GM23338 (cell line): ENCODE measurements around the gene AGBL4. TPM values are rescaled to one million over a fixed set of nuclear protein-coding genes. Genes with fewer than 3 reads are reported as not detected.

ENCODE experiments used
- ATAC-seq: fragments of 200-7000 bp; cut with Tn5 transposase; 3 replicates; pipeline ENCODE4 v1.9.1; 2020
- DNase-seq: peaks from one replicate; pipeline ENCODE4 v3.0.0-alpha.2; 2015; ENCODE audit warnings: low spot score
- H2AFZ ChIP-seq: fragments of 200-600 bp; sonication (generic); 2 replicates; pipeline ENCODE4 v1.8.0; 2016; ENCODE audit warnings: antibody characterized with exemption, mild to moderate bottlenecking, moderate library complexity
- H3F3A ChIP-seq: fragments of 200-600 bp; sonication (generic); replicated peaks from 2 replicates; pipeline ENCODE4 v1.8.0; 2017; ENCODE audit warnings: antibody characterized with exemption, mixed run types, low read depth
- H3K27ac ChIP-seq: fragments of 200-600 bp; sonication (generic); 2 replicates; pipeline ENCODE4 v1.6.1; 2016; ENCODE audit warnings: low read depth
- H3K27me3 ChIP-seq: fragments of 200-600 bp; sonication (generic); 2 replicates; pipeline ENCODE4 v1.8.0; 2016; ENCODE audit warnings: mild to moderate bottlenecking, mixed run types, moderate library complexity; ENCODE audit not compliant: insufficient read depth
- H3K36me3 ChIP-seq: fragments of 200-600 bp; sonication (generic); 2 replicates; pipeline ENCODE4 v1.8.0; 2016; ENCODE audit warnings: mild to moderate bottlenecking; ENCODE audit not compliant: insufficient read depth
- H3K4me1 ChIP-seq: fragments of 200-600 bp; sonication (generic); 2 replicates; pipeline ENCODE4 v1.8.0; 2016; ENCODE audit warnings: mild to moderate bottlenecking, moderate library complexity; ENCODE audit not compliant: insufficient read depth
- H3K4me2 ChIP-seq: fragments of 200-600 bp; sonication (generic); 2 replicates; pipeline ENCODE4 v1.7.1; 2017; ENCODE audit warnings: mixed run types
- H3K4me3 ChIP-seq: fragments of 200-600 bp; sonication (generic); 2 replicates; pipeline ENCODE4 v1.6.1; 2016; ENCODE audit warnings: mixed run types
- H3K79me2 ChIP-seq: fragments of 200-600 bp; sonication (generic); replicated peaks from 2 replicates; pipeline ENCODE4 v1.8.0; 2017; ENCODE audit warnings: mild to moderate bottlenecking; ENCODE audit not compliant: insufficient read depth
- H3K9me2 ChIP-seq: fragments of 200-600 bp; sonication (generic); 2 replicates; pipeline ENCODE4 v1.8.0; 2017; ENCODE audit not compliant: insufficient read depth
- H4K20me1 ChIP-seq: fragments of 200-600 bp; sonication (generic); replicated peaks from 2 replicates; pipeline ENCODE4 v1.8.0; 2017; ENCODE audit warnings: mild to moderate bottlenecking; ENCODE audit not compliant: insufficient read depth
- H3K27ac Mint-ChIP-seq: 2 replicates; pipeline ENCODE4 v1.8.0; 2020; ENCODE audit warnings: inconsistent platforms, mild to moderate bottlenecking, moderate library complexity, mixed read lengths
- H3K27me3 Mint-ChIP-seq: 3 replicates; pipeline ENCODE4 v1.8.0; 2022; ENCODE audit warnings: low read depth, mild to moderate bottlenecking, moderate library complexity, mixed read lengths, inconsistent platforms; ENCODE audit not compliant: insufficient read depth, poor library complexity
- H3K36me3 Mint-ChIP-seq: 3 replicates; pipeline ENCODE4 v1.8.0; 2021; ENCODE audit warnings: low read depth, mild to moderate bottlenecking, inconsistent platforms, moderate library complexity, mixed read lengths
- H3K4me1 Mint-ChIP-seq: 3 replicates; pipeline ENCODE4 v1.8.0; 2020; ENCODE audit warnings: mild to moderate bottlenecking, inconsistent platforms, mixed read lengths
- H3K4me3 Mint-ChIP-seq: 3 replicates; pipeline ENCODE4 v1.8.0; 2021; ENCODE audit warnings: moderate library complexity, mild to moderate bottlenecking, inconsistent platforms, mixed read lengths
- H3K9me3 Mint-ChIP-seq: 3 replicates; pipeline ENCODE4 v1.8.0; 2020; ENCODE audit warnings: moderate library complexity, mild to moderate bottlenecking, inconsistent platforms, mixed read lengths
- CREB1 ChIP-seq: fragments of 250-450 bp; sonication (Bioruptor Pico); IDR thresholded peaks from 2 replicates; pipeline ENCODE4 v1.5.0; 2020; ENCODE audit warnings: low read depth, mild to moderate bottlenecking, moderate library complexity
- EZH2 ChIP-seq: fragments of 200-600 bp; sonication (generic); IDR thresholded peaks from one replicate; pipeline ENCODE4 v1.8.0; 2017; ENCODE audit warnings: antibody characterized with exemption, mild to moderate bottlenecking, low read depth; ENCODE audit not compliant: unreplicated experiment
- EZH2phosphoT487 ChIP-seq: fragments of 200-600 bp; sonication (generic); IDR thresholded peaks from one replicate; pipeline ENCODE4 v1.8.1; 2018; ENCODE audit warnings: antibody characterized with exemption; ENCODE audit not compliant: unreplicated experiment
- JUNB ChIP-seq: IDR thresholded peaks from one replicate; pipeline ENCODE4 v1.6.1; 2016; ENCODE audit warnings: antibody characterized with exemption; ENCODE audit not compliant: unreplicated experiment
- POLR2AphosphoS5 ChIP-seq: IDR thresholded peaks from 2 replicates; pipeline ENCODE4 v1.6.1; 2016; ENCODE audit warnings: antibody characterized with exemption, low read depth
- ZNF114 ChIP-seq: fragments of 250-450 bp; sonication (Bioruptor Pico); IDR thresholded peaks from 2 replicates; pipeline ENCODE4 v1.5.0; 2020; ENCODE audit warnings: mild to moderate bottlenecking, moderate library complexity
- ZNF331 ChIP-seq: fragments of 250-450 bp; sonication (Bioruptor Pico); IDR thresholded peaks from 2 replicates; pipeline ENCODE4 v1.5.0; 2020; ENCODE audit warnings: low read depth, mild to moderate bottlenecking, moderate library complexity
- polyA plus RNA-seq: library from polyadenylated mRNA; unstranded; fragments of >200 nt; fragmentation: Nextera tagmentation; extraction: Ambion mirVana; gene quantifications from 2 replicates; pipeline ENCODE4 v1.2.1, GENCODE V29; 2016
- total RNA-seq: library from RNA; depleted of rRNA; stranded (reverse); fragments of >200 nt; shearing (Covaris generic); gene quantifications from 2 replicates; pipeline ENCODE4 v1.2.3, GENCODE V29; 2014
- TF ChIP-seq, protein P1 (sequence below): fragments of 250-450 bp; sonication (Bioruptor Pico); IDR thresholded peaks from 2 replicates; pipeline ENCODE4 v1.5.0; 2020; ENCODE audit warnings: mild to moderate bottlenecking, moderate library complexity
- TF ChIP-seq, protein P2 (sequence below), 2 experiments: fragments of 200-600 bp in 1 of 2; sonication (generic) in 1 of 2; conservative IDR thresholded peaks; 2 replicates each; pipeline versions ENCODE4 v1.5.1 to v1.6.1; 2016 to 2017; ENCODE audit warnings: antibody characterized with exemption in 2 of 2, low read depth in 2 of 2, mild to moderate bottlenecking in 2 of 2, moderate library complexity in 1 of 2
- TF ChIP-seq, protein P3 (sequence below): IDR thresholded peaks from 2 replicates; pipeline ENCODE4 v1.6.1; 2016; ENCODE audit warnings: antibody characterized with exemption

Gene AGBL4
- total and polyA plus RNA-seq, 2 experiments from 2014 or later = 0.91 to 1.5 TPM

DNA sequence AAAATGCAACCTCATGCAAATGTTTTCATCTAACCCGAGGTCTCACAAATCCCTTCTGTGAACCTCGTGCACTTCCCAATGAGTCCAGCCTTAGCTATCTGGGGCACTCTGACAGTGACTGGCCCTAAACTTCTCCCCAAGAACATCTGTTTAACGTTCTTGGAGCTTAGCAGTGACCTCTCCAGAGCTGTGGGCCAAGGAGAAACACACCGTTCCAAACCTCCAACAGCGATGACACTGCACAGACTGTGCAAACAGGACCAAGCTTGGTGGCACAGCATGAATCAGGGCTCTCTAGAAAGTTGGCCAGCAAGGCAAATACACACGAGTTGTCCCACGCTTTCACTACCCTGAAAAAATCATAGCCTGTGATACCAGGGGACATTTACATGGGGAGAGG is 1262.9 kb downstream of the AGBL4 start:
- no peak overlapping the region for H2AFZ ChIP-seq
- H3K27me3 ChIP-seq = no peaks in the 10 kb centered on the region
- Mint-ChIP-seq H3K36me3 (peaks cover 27% of the 10 kb centered on the region; the same call in 2 of the 3 replicates), H3K4me3 (no peak overlapping the region), H3K9me3 (no peaks in the 10 kb centered on the region), H3K27me3 (peaks cover 2% of the 10 kb centered on the region), H3K27ac (no peak overlapping the region), H3K4me1 (peaks cover 20% of the 10 kb centered on the region)
- H3K79me2 ChIP-seq = no peaks in the 10 kb centered on the region
- no peak overlapping the region for H3K4me3 ChIP-seq
- no peak overlapping the region for H3K27ac ChIP-seq
- DNase-seq (no peak), ATAC-seq (no peak)
- no peak overlapping the region for H3K4me2 ChIP-seq
- H3F3A ChIP-seq = no peaks in the 10 kb centered on the region
- no peaks in the 10 kb centered on the region for H3K9me2 ChIP-seq
- TF ChIP-seq ZNF331 (CRISPR knock-in tag) = no peak
- TF ChIP-seq, protein P1, sequence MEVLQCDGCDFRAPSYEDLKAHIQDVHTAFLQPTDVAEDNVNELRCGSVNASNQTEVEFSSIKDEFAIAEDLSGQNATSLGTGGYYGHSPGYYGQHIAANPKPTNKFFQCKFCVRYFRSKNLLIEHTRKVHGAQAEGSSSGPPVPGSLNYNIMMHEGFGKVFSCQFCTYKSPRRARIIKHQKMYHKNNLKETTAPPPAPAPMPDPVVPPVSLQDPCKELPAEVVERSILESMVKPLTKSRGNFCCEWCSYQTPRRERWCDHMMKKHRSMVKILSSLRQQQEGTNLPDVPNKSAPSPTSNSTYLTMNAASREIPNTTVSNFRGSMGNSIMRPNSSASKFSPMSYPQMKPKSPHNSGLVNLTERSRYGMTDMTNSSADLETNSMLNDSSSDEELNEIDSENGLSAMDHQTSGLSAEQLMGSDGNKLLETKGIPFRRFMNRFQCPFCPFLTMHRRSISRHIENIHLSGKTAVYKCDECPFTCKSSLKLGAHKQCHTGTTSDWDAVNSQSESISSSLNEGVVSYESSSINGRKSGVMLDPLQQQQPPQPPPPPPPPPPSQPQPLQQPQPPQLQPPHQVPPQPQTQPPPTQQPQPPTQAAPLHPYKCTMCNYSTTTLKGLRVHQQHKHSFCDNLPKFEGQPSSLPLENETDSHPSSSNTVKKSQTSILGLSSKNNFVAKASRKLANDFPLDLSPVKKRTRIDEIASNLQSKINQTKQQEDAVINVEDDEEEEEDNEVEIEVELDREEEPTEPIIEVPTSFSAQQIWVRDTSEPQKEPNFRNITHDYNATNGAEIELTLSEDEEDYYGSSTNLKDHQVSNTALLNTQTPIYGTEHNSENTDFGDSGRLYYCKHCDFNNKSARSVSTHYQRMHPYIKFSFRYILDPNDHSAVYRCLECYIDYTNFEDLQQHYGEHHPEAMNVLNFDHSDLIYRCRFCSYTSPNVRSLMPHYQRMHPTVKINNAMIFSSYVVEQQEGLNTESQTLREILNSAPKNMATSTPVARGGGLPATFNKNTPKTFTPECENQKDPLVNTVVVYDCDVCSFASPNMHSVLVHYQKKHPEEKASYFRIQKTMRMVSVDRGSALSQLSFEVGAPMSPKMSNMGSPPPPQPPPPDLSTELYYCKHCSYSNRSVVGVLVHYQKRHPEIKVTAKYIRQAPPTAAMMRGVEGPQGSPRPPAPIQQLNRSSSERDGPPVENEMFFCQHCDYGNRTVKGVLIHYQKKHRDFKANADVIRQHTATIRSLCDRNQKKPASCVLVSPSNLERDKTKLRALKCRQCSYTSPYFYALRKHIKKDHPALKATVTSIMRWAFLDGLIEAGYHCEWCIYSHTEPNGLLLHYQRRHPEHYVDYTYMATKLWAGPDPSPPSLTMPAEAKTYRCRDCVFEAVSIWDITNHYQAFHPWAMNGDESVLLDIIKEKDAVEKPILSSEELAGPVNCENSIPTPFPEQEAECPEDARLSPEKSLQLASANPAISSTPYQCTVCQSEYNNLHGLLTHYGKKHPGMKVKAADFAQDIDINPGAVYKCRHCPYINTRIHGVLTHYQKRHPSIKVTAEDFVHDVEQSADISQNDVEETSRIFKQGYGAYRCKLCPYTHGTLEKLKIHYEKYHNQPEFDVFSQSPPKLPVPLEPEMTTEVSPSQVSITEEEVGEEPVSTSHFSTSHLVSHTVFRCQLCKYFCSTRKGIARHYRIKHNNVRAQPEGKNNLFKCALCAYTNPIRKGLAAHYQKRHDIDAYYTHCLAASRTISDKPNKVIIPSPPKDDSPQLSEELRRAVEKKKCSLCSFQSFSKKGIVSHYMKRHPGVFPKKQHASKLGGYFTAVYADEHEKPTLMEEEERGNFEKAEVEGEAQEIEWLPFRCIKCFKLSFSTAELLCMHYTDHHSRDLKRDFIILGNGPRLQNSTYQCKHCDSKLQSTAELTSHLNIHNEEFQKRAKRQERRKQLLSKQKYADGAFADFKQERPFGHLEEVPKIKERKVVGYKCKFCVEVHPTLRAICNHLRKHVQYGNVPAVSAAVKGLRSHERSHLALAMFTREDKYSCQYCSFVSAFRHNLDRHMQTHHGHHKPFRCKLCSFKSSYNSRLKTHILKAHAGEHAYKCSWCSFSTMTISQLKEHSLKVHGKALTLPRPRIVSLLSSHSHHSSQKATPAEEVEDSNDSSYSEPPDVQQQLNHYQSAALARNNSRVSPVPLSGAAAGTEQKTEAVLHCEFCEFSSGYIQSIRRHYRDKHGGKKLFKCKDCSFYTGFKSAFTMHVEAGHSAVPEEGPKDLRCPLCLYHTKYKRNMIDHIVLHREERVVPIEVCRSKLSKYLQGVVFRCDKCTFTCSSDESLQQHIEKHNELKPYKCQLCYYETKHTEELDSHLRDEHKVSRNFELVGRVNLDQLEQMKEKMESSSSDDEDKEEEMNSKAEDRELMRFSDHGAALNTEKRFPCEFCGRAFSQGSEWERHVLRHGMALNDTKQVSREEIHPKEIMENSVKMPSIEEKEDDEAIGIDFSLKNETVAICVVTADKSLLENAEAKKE (CRISPR knock-in tag) = no peak
- no peaks in the 10 kb centered on the region for H4K20me1 ChIP-seq
- H3K36me3 ChIP-seq = peaks cover 8% of the 10 kb centered on the region
- H3K4me1 ChIP-seq = peaks cover 16% of the 10 kb centered on the region; the same call in 1 of the 2 replicates

DNA sequence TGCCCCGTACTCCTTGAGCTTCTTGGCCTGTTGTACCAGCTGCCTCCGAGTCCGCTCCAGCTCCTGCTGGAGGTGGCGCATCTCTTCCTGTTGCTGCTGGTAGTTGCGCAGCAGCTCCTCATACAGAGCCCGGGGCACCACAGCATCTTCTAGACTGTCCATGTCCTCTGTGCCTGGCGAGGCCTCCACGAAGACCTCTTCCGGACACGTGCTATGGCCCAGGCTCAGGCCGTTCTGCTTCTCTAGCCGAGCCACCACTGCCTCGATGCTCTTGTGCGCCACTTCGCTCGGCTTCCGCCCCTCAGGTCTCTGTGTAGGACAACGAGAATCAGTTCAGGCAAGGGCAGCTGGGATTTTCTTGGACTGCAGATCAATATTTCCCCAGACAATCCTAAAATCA is 1264.8 kb downstream of the AGBL4 start:
- H3K9me2 ChIP-seq = peaks cover 9% of the 10 kb centered on the region; the same call in 1 of the 2 replicates
- TF ChIP-seq, protein P2, sequence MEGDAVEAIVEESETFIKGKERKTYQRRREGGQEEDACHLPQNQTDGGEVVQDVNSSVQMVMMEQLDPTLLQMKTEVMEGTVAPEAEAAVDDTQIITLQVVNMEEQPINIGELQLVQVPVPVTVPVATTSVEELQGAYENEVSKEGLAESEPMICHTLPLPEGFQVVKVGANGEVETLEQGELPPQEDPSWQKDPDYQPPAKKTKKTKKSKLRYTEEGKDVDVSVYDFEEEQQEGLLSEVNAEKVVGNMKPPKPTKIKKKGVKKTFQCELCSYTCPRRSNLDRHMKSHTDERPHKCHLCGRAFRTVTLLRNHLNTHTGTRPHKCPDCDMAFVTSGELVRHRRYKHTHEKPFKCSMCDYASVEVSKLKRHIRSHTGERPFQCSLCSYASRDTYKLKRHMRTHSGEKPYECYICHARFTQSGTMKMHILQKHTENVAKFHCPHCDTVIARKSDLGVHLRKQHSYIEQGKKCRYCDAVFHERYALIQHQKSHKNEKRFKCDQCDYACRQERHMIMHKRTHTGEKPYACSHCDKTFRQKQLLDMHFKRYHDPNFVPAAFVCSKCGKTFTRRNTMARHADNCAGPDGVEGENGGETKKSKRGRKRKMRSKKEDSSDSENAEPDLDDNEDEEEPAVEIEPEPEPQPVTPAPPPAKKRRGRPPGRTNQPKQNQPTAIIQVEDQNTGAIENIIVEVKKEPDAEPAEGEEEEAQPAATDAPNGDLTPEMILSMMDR (conservative IDR thresholded peaks at IDR 0.05; ENCODE audit: low read depth in 2 of 2) = no peak
- TF ChIP-seq, protein P3, sequence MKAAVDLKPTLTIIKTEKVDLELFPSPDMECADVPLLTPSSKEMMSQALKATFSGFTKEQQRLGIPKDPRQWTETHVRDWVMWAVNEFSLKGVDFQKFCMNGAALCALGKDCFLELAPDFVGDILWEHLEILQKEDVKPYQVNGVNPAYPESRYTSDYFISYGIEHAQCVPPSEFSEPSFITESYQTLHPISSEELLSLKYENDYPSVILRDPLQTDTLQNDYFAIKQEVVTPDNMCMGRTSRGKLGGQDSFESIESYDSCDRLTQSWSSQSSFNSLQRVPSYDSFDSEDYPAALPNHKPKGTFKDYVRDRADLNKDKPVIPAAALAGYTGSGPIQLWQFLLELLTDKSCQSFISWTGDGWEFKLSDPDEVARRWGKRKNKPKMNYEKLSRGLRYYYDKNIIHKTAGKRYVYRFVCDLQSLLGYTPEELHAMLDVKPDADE = no peak
- TF ChIP-seq JUNB = no peak
- TF ChIP-seq EZH2phosphoT487 = no peak
- TF ChIP-seq EZH2 = no peak
- no peak for TF ChIP-seq POLR2AphosphoS5
- TF ChIP-seq CREB1 (CRISPR knock-in tag) = no peak
- no peak for TF ChIP-seq ZNF114 (CRISPR knock-in tag)

More for the DNA sequence above, 1264.8 kb downstream of the AGBL4 start:
- H3K27ac Mint-ChIP-seq = no peak overlapping the region
- peaks cover 27% of the 10 kb centered on the region for H3K4me1 Mint-ChIP-seq
- Histone ChIP-seq H3F3A (no peaks in the 10 kb centered on the region), H3K4me3 (no peak overlapping the region), H3K4me2 (no peak overlapping the region), H2AFZ (no peak overlapping the region), H3K27me3 (no peaks in the 10 kb centered on the region), H4K20me1 (no peaks in the 10 kb centered on the region), H3K79me2 (no peaks in the 10 kb centered on the region), H3K36me3 (peaks cover 8% of the 10 kb centered on the region), H3K27ac (no peak overlapping the region), H3K4me1 (peaks cover 16% of the 10 kb centered on the region; the same call in 1 of the 2 replicates)
- peaks cover 30% of the 10 kb centered on the region for H3K36me3 Mint-ChIP-seq
- peaks cover 4% of the 10 kb centered on the region for H3K27me3 Mint-ChIP-seq
- DNase-seq (no peak), ATAC-seq (no peak)
- no peaks in the 10 kb centered on the region for H3K9me3 Mint-ChIP-seq
- no peak overlapping the region for H3K4me3 Mint-ChIP-seq
